DND-41 (cell line): ENCODE data around the gene TP53AIP1.

Experiments used
- ATAC-seq: fragments of 200-7000 bp; cut with Tn5 transposase; 3 replicates; pipeline ENCODE4 v1.9.1; 2021; ENCODE audit warnings: low read depth; ENCODE audit not compliant: insufficient read depth
- DNase-seq: peaks from one replicate; pipeline ENCODE4 v3.0.0-alpha.2; 2020
- H2AFZ ChIP-seq: 2 replicates; pipeline ENCODE4 v1.6.0; 2012; ENCODE audit warnings: low read depth, low read length
- H3K27ac ChIP-seq: 2 replicates; pipeline ENCODE4 v1.5.1; 2012; ENCODE audit warnings: low read length, inconsistent platforms
- H3K27me3 ChIP-seq: fragments of 200-600 bp; sonication (generic); 2 replicates; pipeline ENCODE4 v1.6.0; 2012; ENCODE audit warnings: low read length, mild to moderate bottlenecking, inconsistent platforms; ENCODE audit not compliant: insufficient read depth, poor library complexity
- H3K36me3 ChIP-seq: 2 replicates; pipeline ENCODE4 v1.5.1; 2012; ENCODE audit warnings: low read length, inconsistent platforms; ENCODE audit not compliant: insufficient read depth
- H3K4me1 ChIP-seq: 2 replicates; pipeline ENCODE4 v1.5.1; 2012; ENCODE audit warnings: mild to moderate bottlenecking, low read length; ENCODE audit not compliant: insufficient read depth
- H3K4me2 ChIP-seq: 2 replicates; pipeline ENCODE4 v1.6.0; 2012; ENCODE audit warnings: mild to moderate bottlenecking, moderate library complexity, low read length, inconsistent platforms; ENCODE audit not compliant: insufficient read depth
- H3K4me3 ChIP-seq, 2 experiments: fragments of 200-600 bp in 1 of 2; shearing (Covaris generic) in 1 of 2; 2 replicates each; pipeline ENCODE4 v1.5.1; 2012 to 2016; ENCODE audit warnings: inconsistent platforms in 2 of 2, low read length in 2 of 2, mild to moderate bottlenecking in 2 of 2, low read depth in 1 of 2, moderate library complexity in 1 of 2
- H3K79me2 ChIP-seq: 2 replicates; pipeline ENCODE4 v1.6.0; 2012; ENCODE audit warnings: low read length, inconsistent platforms; ENCODE audit not compliant: insufficient read depth
- H3K9ac ChIP-seq: 2 replicates; pipeline ENCODE4 v1.6.0; 2012; ENCODE audit warnings: low read depth, mild to moderate bottlenecking, inconsistent platforms, low read length, moderate library complexity
- H3K9me3 ChIP-seq: 2 replicates; pipeline ENCODE4 v1.5.1; 2012; ENCODE audit warnings: low read length, moderate library complexity, mild to moderate bottlenecking, inconsistent platforms; ENCODE audit not compliant: insufficient read depth, severe bottlenecking
- H4K20me1 ChIP-seq: 2 replicates; pipeline ENCODE4 v1.6.0; 2012; ENCODE audit warnings: low read length; ENCODE audit not compliant: insufficient read depth
- EZH2 ChIP-seq: IDR thresholded peaks from 3 replicates; pipeline ENCODE4 v1.6.1; 2012; ENCODE audit warnings: borderline replicate concordance, low read depth, mild to moderate bottlenecking, moderate library complexity, low read length, inconsistent platforms; ENCODE audit not compliant: severe bottlenecking
- TF ChIP-seq, protein P1 (sequence below): IDR thresholded peaks from 2 replicates; pipeline ENCODE4 v1.5.1; 2012; ENCODE audit warnings: borderline replicate concordance, low read length, moderate library complexity, mild to moderate bottlenecking; ENCODE audit not compliant: poor library complexity, severe bottlenecking; ENCODE audit errors: extremely low read depth

The TP53AIP1 gene

DNA sequence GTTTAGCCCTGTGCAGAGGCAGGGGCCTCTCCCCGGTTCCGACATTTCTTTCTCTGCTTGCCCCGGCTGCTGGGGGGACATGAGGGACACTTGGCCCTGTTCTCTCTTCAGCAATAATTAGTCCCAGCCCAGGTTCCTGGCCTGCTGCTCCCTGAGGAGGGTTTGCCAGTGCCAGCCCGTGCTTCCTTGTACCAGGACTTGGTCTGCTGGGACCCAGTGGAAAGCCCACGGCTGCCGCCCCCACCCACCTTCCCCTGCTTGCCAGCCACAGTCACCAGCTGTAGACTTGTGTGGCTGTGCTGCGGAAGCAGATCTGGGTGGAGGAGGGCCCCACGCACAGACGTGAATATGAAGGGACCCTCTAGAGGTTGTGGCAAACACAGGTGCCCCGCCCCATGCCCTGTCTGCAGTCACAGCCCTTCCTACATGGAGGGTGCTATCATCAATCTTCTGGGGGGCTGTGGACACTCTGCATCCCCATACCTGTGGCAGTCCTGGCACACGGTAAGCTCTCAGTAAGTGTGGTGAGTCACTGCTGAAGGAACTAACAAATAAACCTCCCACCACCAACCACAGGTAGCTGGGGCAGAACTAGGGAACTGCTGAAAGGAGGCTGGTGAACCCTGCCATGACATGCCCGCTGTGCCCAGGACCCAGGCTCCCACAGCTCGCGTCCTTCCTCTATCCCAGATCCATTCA is 949 bp downstream of the TP53AIP1 start:
- DNase-seq (no peak), ATAC-seq (no peak)
- no peaks in the 10 kb centered on the region for H3K36me3 ChIP-seq
- no peaks in the 10 kb centered on the region for H3K9me3 ChIP-seq
- no peak overlapping the region for H3K9ac ChIP-seq
- H3K27me3 ChIP-seq: no peaks in the 10 kb centered on the region
- no peak overlapping the region for H2AFZ ChIP-seq
- no peak overlapping the region for H3K4me3 ChIP-seq
- no peak overlapping the region for H3K4me2 ChIP-seq
- no peaks in the 10 kb centered on the region for H4K20me1 ChIP-seq
- H3K4me1 ChIP-seq: no peaks in the 10 kb centered on the region
- no peaks in the 10 kb centered on the region for H3K79me2 ChIP-seq
- no peak overlapping the region for H3K27ac ChIP-seq
- TF ChIP-seq, protein P1, sequence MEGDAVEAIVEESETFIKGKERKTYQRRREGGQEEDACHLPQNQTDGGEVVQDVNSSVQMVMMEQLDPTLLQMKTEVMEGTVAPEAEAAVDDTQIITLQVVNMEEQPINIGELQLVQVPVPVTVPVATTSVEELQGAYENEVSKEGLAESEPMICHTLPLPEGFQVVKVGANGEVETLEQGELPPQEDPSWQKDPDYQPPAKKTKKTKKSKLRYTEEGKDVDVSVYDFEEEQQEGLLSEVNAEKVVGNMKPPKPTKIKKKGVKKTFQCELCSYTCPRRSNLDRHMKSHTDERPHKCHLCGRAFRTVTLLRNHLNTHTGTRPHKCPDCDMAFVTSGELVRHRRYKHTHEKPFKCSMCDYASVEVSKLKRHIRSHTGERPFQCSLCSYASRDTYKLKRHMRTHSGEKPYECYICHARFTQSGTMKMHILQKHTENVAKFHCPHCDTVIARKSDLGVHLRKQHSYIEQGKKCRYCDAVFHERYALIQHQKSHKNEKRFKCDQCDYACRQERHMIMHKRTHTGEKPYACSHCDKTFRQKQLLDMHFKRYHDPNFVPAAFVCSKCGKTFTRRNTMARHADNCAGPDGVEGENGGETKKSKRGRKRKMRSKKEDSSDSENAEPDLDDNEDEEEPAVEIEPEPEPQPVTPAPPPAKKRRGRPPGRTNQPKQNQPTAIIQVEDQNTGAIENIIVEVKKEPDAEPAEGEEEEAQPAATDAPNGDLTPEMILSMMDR: no peak
- TF ChIP-seq EZH2: no peak

DNA sequence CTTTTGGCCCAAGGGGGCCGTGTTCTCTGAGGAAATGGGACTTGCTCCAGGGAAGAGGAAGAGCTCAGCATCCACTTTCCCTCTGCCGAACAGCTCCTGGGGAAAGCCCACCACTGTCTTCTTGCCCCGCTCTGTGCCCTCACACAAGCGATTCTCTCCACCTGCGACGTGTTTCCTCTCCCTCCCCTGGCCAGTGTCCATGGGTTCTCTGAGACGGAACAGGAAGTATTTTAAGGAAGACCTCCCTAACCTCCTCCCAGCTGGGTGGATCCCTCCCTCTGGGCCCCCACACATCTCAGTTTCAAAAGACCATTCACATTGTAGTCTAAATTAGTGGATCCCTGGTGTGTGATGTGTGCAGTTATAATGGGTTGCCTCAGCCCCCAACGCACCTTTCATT is 1.6 kb downstream of the TP53AIP1 start:
- Histone ChIP-seq H3K27me3 (no peaks in the 10 kb centered on the region), H3K27ac (no peak overlapping the region), H3K36me3 (no peaks in the 10 kb centered on the region), H3K9ac (no peak overlapping the region), H2AFZ (no peak overlapping the region), H3K9me3 (no peaks in the 10 kb centered on the region), H4K20me1 (no peaks in the 10 kb centered on the region), H3K4me1 (no peaks in the 10 kb centered on the region), H3K4me3 (no peak overlapping the region), H3K79me2 (no peaks in the 10 kb centered on the region), H3K4me2 (no peak overlapping the region)
- ATAC-seq (no peak), DNase-seq (no peak)
- no peak for TF ChIP-seq EZH2
- TF ChIP-seq, protein P1: no peak

DNA sequence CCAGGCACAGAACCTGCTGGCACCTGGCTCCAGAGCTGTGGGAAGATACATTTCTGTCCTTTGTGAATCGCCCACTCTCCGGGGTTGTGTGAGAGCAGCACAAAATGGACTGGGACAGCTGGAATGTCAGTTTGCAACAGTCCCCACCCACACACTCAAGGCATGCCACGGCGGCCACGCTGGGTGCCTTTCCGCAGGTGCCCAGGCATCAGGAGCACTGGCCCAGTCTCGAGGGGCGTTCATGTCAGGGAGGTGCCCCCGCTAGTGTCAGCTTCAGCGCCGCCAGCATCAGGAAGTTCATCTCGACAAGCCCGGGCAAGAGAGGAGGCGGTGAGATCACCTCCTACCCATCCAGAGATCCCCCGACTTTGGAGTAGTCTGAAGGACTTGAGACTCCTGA is 2.1 kb downstream of the TP53AIP1 start:
- H3K9me3 ChIP-seq: no peaks in the 10 kb centered on the region
- H4K20me1 ChIP-seq: no peaks in the 10 kb centered on the region
- TF ChIP-seq, protein P1: no peak
- no peak for TF ChIP-seq EZH2
- no peaks in the 10 kb centered on the region for H3K79me2 ChIP-seq
- DNase-seq: no peak
- no peak for ATAC-seq
- no peaks in the 10 kb centered on the region for H3K4me1 ChIP-seq
- H3K27me3 ChIP-seq: no peaks in the 10 kb centered on the region
- no peak overlapping the region for H3K4me3 ChIP-seq
- H3K4me2 ChIP-seq: no peak overlapping the region
- H3K36me3 ChIP-seq: no peaks in the 10 kb centered on the region
- H3K27ac ChIP-seq: no peak overlapping the region
- no peak overlapping the region for H2AFZ ChIP-seq
- H3K9ac ChIP-seq: no peak overlapping the region
